Left renal pelvis (tissue), 4 donors: ENCODE data around the gene FKBP15. TPM values are rescaled to one million over a fixed set of nuclear protein-coding genes. Genes with fewer than 3 reads are reported as not detected.

Experiments
- polyA plus RNA-seq, 4 donors: library from polyadenylated mRNA; unstranded; fragments of 120-200 nt; gene quantifications; one replicate each; pipeline ENCODE4 v1.2.1, GENCODE V29; 2013; ENCODE audit not compliant: insufficient read length in 4 of 4

The FKBP15 gene
- polyA plus RNA-seq, 4 donors = 28.7 to 31.6 (median 31.0) TPM

Other genes with a start within 250 kb of the FKBP15 start
- gene ZNF883, start 209.1 kb downstream of the FKBP15 start, polyA plus RNA-seq = 10 to 100 TPM in 2 of 4 donors, 1 to 10 TPM in 2; 9.1 to 13.1 (median 10.0) TPM
- gene ZFP37, start 164.6 kb downstream of the FKBP15 start, polyA plus RNA-seq = 10 to 100 TPM; 10.9 to 18.1 (median 12.7) TPM
- gene SLC31A2, start 70.3 kb downstream of the FKBP15 start, polyA plus RNA-seq = 1 to 10 TPM; 2.4 to 4.2 (median 3.5) TPM
- gene SLC31A1, start 267 bp upstream of the FKBP15 start, polyA plus RNA-seq = 10 to 100 TPM; 20.3 to 28.5 (median 22.3) TPM
- 10 to 100 TPM; 39.3 to 43.8 (median 40.8) TPM for gene CDC26, start 54.3 kb upstream of the FKBP15 start, polyA plus RNA-seq
- 10 to 100 TPM; 26.9 to 43.0 (median 35.3) TPM for gene PRPF4, start 54.4 kb upstream of the FKBP15 start, polyA plus RNA-seq
- gene RNF183, start 82.1 kb upstream of the FKBP15 start, polyA plus RNA-seq = 1 to 10 TPM in 3 of 4 donors, under 1 TPM in 1; 0.30 to 9.5 (median 6.6) TPM
- gene WDR31, start 119.0 kb upstream of the FKBP15 start, polyA plus RNA-seq = 1 to 10 TPM; 2.8 to 7.5 (median 6.4) TPM
- gene BSPRY, start 128.3 kb upstream of the FKBP15 start, polyA plus RNA-seq = 10 to 100 TPM in 1 of 4 donors, 1 to 10 TPM in 2, under 1 TPM in 1; 0.22 to 11.8 (median 8.9) TPM
- gene HDHD3, start 155.7 kb upstream of the FKBP15 start, polyA plus RNA-seq = 10 to 100 TPM in 3 of 4 donors, 1 to 10 TPM in 1; 8.4 to 50.7 (median 28.4) TPM
- 10 to 100 TPM; 35.8 to 50.7 (median 42.2) TPM for gene ALAD, start 180.0 kb upstream of the FKBP15 start, polyA plus RNA-seq
- 10 to 100 TPM; 34.6 to 69.9 (median 62.5) TPM for gene POLE3, start 189.4 kb upstream of the FKBP15 start, polyA plus RNA-seq
- under 1 TPM; 0.34 to 0.95 (median 0.93) TPM for gene C9orf43, start 189.5 kb upstream of the FKBP15 start, polyA plus RNA-seq
- gene RGS3, start 242.4 kb upstream of the FKBP15 start, polyA plus RNA-seq = 10 to 100 TPM; 35.5 to 45.7 (median 43.6) TPM